Body of pancreas (tissue), 4 donors: ENCODE measurements around the gene DNHD1.

Experiments
- POLR2A ChIP-seq, 3 donors: fragments of 450-650 bp; IDR thresholded peaks; one replicate each; pipeline ENCODE4 v1.6.1; 2016; ENCODE audit warnings: antibody characterized with exemption in 3 of 3, mild to moderate bottlenecking in 2 of 3
- TF ChIP-seq, protein P1 (sequence below), 7 experiments: fragments of 450-650 bp in 4 of 7; fragments of 200-600 bp in 3 of 7; sonication (generic) in 3 of 7; IDR thresholded peaks; one replicate each; pipeline ENCODE4 v1.5.1; 2016 to 2019; ENCODE audit warnings: antibody characterized with exemption in 7 of 7

DNA sequence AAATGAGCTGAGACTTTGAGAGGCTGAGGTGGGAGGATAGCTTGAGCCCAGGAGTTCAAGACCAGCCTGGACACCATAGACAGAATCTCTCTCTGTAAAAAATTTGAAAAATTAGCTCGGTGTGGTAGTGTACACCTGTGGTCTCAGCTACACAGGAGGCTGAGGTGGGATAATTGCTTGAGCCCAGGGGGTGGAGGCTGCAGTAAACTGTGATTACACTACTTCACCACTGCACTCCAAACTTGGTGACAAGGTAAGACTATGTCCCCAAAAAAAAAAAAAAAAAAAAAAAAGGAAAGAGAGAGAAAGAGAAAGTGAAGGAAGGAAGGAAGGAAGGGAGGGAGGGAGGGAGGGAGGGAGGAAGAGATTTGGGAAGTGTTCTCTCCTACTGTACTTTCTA lies 81.1 kb downstream of the DNHD1 start:
- no peak for TF ChIP-seq POLR2A (IDR thresholded peaks at IDR 0.05)
- TF ChIP-seq, protein P1, sequence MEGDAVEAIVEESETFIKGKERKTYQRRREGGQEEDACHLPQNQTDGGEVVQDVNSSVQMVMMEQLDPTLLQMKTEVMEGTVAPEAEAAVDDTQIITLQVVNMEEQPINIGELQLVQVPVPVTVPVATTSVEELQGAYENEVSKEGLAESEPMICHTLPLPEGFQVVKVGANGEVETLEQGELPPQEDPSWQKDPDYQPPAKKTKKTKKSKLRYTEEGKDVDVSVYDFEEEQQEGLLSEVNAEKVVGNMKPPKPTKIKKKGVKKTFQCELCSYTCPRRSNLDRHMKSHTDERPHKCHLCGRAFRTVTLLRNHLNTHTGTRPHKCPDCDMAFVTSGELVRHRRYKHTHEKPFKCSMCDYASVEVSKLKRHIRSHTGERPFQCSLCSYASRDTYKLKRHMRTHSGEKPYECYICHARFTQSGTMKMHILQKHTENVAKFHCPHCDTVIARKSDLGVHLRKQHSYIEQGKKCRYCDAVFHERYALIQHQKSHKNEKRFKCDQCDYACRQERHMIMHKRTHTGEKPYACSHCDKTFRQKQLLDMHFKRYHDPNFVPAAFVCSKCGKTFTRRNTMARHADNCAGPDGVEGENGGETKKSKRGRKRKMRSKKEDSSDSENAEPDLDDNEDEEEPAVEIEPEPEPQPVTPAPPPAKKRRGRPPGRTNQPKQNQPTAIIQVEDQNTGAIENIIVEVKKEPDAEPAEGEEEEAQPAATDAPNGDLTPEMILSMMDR (IDR thresholded peaks at IDR 0.05) = no peak
